T-helper 22 cell (primary cell): ENCODE results near the gene CDK2.
"Not testable (repeated sequence)": the region's sequence is repeated elsewhere in the genome, so short reads cannot be mapped to it uniquely, and the experiment has no call there.

Source experiments
- DNase-seq: peaks from one replicate; pipeline ENCODE4 v3.0.0-alpha.2; 2020; ENCODE audit warnings: low read depth

Gene CDK2

DNA sequence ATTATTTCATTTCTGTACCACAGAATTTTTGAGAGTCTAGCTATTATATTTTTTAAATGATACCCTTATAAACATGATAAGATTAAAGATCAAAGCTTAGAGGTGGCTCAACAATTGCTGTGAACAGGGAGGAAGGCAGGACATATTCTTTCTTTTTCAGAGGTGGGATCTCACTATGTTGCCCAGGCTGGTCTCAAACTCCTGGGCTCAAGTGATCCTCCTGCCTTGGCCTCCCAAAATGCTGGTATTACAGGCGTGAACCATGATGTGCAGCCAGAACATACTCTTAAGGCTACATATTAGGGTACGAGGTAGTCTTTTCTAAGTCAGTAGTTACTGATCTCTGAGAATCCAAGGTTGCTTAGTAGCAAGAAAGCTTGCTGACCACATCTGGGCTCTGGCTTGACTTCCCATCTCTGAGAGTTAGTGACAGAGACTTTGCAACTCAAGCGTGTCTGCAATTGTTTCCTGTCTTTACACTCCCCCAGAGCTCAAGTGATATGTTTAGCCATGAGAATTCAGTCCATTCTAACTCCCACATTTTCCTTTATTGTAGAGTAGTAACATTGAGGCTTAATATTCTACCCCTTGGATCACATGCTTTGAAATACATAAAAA, 15.8 kb downstream of the CDK2 start:
- DNase-seq, result no peak

DNA sequence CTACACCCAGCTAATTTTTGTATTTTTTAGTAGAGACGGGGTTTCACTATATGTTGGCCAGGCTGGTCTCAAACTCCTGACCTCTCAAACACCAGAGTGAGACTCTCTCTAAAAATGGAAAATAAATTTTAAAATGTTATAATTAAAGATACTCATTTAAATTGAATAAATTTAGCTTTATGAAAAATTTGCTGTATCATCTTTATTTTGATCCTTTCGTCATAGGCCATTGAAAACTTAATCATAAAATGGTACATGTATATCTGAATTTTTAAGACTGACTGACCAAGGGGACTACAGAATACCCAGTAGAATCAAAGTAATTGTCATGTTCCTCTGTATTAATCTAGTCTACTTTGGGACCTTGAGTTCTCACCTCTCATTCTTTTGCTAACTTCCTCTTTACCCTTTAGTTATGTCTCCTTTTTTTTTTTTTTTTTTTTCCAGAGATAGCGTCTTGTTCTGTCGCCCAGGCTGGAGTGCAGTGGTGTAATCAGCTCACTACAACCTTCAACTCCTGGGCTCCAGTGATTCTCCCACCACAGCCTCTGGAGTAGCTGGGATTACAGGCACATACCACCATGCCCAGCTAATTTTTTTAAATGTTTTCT, 16.7 kb downstream of the CDK2 start:
- no peak for DNase-seq

DNA sequence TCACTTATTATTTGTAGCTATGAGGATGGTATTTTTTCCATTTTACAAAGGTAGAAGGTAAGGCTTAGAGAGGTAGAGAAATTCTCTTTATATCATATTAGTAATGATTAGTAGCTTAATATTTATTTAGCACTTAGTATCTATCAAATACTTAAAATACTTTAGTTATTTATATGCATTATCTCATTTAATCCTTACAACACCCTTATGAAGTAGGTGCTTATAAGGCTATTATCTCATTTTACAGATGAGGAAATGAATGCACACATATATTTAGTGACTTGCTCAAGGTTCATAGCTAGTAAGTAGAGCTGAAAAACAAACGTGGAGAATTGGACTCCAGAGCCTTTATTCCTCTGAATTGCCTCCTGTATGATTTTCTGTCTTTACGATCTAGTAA, 18.2 kb downstream of the CDK2 start:
- DNase-seq, result no peak

DNA sequence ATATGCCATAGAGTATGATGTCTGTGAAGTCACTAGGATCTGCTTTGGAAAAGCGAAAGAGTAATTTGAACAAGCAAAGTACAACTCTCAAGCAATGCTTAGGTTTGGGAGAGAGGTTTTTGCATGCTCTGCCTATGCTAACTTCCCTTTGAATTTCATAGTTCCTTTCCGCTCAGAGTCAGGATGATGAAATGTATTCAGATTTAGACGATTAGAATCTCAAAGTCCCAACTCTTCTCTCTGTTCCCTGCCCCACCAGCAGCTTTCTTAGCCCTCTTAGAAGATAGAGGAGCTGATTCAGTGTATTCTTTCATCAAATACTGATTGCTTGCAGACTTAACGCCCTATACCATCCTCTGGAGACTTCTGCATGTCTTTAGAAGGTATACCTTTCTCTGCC, 18.7 kb downstream of the CDK2 start:
- no peak for DNase-seq

DNA sequence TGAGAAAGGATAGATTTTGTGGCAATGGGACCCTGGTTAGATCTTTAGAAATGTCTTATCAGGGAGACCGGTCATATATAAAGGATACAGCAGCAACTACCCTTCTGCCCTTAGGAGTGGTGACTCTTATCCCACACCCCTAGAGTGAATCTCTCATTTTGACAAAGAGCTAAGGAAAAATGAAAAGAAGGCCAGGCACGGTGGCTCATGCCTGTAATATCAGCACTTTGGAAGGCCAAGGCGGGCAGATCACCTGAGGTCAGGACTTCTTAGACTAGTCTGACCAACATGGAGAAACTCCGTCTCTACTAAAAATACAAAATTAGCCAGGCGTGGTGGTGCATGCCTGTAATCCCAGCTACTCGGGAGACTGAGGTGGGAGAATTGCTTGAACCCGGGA, 19.3 kb downstream of the CDK2 start:
- not testable (repeated sequence) for DNase-seq

DNA sequence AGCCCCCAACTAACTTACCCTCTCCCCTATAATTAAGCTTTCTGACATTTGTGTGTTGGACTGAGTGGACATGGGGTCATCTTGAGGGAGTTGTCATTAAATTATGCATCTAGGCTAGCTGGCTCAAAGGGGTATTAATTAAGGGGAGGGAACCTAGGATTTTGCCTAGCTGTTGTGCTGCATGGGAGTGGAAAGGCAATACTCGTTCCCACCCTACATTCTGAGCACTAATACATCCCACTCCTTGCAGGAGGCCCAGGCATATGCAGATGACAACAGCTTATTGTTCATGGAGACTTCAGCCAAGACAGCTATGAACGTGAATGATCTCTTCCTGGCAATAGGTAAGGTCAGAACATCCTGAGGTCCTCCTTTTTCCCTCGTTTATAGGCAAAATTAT, 24.5 kb downstream of the CDK2 start:
- DNase-seq, result no peak

DNA sequence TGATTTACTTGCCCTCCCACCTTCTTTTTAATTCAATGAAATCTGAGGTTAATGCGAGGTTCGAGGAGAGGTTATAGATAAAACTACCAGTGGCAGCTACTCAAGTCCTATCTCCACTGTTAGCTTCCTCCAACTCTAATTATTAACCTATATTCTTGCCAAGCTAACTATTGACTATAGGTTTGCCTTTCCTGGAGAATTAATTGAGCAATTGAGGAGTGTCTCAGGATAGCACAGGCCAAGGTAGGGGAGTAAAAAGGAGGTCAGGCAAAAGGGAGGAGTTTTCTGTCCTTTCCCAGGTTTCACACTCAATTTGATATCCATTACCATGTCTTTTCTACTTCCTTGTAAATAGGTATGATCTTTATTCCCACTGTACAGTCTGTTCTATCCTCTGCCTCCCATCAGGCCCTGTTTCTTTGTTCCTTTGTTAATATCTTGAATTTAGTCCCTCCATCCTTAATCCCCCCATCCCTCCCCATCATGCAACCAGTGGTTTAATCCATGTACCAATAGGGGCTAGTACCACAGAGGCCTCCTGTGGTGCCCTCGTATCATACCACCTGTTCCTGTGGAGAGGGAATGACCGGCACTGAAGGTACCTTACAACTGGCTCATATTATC, 26.7 kb downstream of the CDK2 start:
- no peak for DNase-seq

DNA sequence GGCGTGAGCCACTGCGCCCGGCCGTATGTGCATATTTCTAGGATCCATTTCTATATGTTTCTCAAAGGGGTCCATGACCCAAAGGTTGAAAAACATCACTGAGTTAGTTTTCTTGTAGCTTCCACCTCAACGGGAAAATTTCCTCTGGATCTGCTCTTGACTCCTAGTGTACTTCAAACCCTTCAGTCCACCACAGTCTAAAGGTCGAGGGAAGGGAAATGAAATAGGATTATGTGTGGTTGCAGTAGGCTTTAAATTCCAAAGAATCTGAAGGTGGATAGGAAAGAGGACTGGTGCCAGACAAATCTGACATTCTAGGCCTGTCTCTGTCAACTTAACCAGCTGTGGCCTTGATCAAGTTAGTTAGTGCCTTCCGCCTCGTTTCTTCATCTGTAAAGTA, 28.7 kb downstream of the CDK2 start:
- no peak for DNase-seq

DNA sequence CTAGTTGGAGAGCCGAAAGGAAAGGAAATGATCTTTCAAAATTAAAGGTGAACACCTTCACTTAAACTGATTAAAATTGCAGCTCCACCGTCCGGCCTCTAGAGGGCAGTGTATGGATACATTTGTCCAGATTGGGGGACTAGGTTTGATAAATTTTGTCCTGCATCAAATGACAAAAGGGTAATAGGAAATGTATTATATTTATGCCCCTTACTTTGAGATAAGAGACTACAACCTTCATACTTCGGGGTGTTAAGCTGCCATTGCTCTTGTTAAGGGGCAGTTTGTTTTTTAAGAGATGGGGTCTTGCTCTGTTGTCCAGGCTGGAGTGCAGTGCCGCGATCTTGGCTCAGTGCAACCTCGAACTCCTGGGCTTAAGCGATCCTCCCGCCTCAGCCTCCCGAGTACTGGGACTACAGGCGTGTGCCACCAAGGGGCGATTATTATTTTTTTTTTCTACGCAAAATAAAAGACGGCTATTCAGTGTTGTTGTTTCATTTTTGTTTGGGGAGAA, 29.6 kb downstream of the CDK2 start:
- peak; percentile 21 for DNase-seq

DNA sequence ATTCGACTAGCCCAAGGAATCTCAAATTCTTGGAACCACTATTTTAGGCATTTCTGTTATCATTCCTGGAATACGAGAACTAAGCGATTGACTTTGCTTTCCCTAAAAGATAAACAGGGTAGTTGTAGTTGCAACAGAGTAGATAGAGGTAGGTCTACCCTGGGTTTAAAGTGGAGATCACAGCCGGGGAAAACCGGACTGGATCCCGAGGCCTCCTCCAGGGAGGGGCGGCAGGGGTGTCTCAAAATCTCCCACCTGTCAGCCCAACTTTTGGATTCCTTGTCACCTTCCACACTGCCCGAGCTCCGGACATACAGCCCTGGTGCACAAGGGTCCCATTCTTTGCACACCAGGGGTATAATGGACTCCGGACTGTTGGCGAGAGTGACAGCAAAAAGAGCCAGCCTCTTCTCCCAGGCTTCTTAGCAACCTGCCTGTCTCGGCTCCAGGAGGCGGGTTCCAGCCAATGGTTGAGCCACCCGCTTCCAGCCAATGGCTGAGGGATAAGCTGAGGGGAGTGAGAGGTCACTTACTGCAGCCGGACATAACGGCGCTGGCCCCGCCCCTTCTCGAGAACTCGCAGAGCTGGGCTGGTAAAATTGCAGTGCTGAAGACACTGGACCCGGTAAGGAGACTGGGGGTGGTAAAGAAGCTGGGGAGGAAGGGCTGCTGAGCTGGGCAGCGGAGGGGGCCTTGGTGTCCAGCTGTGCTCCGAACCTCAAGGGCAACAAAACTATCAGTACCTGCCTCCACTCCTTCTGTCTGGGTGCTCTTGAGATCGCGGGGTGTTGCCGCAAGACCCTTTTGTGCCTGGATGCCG, 30.3 kb downstream of the CDK2 start, which contains the start of gene SUOX:
TSS of gene SUOX (plus strand) at position 562 of the 820 bp plus-strand sequence. CDS start 4,946 bp downstream, outside the sequence.
- no peak for DNase-seq

DNA sequence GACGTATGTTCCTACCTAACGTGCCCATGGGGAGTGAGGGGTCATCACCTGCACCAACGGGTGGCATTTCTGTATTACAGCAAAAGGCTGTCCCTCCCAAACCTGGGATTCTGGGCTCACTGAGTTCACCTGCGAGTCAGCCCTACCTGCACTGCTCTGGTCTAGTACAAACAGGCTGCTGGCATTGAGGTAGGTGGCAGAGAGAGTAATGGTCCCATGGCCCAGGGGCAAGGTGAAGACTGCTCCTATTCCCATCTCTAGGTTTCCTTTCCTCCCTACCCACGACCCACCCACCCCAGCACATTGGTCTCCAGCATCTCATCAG, 30.9 kb downstream of the CDK2 start:
- no peak for DNase-seq

DNA sequence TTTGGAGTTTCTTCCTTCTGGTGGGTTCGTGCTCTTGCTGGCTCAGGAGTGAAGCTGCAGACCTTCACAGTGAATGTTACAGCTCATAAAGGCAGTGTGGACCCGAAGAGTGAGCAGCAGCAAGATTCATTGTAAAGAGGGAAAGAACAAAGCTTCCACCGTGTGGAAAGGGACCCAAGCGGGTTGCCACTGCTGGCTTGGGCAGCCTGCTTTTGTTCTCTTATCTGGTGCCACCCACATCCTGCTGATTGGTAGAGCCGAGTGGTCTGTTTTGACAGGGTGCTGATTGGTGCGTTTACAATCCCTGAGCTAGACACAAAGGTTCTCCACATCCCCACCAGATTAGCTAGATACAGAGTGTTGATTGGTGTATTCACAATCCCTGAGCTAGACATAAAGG, 32.9 kb downstream of the CDK2 start:
- not testable (repeated sequence) for DNase-seq

DNA sequence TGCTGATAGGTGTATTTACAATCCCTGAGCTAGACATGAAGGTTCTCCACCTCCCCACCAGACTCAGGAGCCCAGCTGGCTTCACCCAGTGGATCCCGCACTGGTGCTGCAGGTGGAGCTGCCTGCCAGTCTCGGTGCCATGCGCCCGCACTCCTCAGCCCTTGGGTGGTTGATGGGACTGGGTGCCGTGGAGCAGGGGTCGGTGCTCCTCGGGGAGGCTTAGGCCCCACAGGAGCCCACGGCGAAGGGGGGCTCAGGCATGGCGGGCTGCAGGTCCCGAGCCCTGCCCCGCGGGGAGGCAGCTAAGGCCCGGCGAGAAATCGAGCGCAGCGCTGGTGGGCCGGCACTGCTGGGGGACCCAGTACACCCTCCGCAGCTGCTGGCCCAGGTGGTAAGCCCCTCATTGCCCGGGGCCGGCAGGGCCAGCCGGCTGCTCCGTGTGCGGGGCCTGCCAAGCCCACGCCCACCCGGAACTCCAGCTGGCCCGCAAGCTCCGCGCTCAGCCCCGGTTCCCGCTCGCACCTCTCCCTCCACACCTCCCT, 33.4 kb downstream of the CDK2 start:
- not testable (repeated sequence) for DNase-seq

DNA sequence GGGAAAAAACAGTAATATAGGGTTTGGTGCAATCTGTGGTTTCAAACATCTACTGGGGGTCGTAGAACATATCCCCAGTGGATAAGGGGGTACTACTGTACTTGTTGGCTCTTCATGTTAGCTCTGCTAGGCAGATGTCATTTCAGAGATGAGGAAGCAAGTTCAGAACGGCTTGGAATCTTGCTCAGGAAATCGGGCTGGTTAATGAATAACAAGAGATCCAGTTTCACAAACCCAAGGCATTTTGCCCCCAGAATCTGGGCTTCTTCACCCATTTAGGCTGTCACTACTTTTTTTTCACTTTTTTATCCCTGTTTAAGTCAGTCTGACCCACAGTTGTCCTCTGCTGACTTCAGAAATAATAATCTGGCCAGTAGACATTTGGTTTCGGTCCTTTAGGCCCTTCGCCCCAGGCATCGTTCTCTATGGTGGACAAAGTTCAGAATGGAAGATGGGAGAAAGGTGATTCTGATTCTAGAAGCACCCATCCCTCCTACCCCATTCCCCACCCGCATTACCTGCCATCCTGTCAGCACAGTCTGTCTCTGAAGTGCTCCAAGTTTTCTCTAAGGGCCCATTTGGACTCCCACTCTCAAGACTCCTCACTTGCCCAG, 35.0 kb downstream of the CDK2 start:
- no peak for DNase-seq

DNA sequence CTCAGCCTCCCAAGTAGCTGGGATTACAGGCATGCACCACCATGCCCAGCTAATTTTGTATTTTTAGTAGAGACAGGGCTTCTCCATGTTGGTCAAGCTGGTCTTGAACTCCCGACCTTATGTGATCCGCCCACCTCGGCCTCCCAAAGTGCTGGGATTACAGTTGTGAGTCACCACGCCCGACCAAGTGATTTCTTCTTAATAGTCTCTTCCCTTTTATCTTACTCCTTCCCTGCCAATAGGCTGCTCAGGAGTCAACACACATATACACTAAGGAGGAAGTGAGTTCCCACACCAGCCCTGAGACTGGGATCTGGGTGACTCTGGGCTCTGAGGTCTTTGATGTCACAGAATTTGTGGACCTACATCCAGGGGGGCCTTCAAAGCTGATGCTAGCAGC, 36.7 kb downstream of the CDK2 start:
- DNase-seq, result not testable (repeated sequence)

DNA sequence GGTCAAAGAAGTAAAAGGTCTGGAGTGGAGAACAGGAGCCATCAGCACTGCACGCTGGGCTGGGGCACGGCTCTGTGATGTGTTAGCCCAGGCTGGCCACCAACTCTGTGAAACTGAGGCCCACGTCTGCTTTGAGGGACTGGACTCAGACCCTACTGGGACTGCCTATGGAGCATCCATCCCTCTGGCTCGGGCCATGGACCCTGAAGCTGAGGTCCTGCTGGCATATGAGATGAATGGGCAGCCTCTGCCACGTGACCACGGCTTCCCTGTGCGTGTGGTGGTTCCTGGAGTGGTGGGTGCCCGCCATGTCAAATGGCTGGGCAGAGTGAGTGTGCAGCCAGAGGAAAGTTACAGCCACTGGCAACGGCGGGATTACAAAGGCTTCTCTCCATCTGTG, 37.6 kb downstream of the CDK2 start:
- no peak for DNase-seq

DNA sequence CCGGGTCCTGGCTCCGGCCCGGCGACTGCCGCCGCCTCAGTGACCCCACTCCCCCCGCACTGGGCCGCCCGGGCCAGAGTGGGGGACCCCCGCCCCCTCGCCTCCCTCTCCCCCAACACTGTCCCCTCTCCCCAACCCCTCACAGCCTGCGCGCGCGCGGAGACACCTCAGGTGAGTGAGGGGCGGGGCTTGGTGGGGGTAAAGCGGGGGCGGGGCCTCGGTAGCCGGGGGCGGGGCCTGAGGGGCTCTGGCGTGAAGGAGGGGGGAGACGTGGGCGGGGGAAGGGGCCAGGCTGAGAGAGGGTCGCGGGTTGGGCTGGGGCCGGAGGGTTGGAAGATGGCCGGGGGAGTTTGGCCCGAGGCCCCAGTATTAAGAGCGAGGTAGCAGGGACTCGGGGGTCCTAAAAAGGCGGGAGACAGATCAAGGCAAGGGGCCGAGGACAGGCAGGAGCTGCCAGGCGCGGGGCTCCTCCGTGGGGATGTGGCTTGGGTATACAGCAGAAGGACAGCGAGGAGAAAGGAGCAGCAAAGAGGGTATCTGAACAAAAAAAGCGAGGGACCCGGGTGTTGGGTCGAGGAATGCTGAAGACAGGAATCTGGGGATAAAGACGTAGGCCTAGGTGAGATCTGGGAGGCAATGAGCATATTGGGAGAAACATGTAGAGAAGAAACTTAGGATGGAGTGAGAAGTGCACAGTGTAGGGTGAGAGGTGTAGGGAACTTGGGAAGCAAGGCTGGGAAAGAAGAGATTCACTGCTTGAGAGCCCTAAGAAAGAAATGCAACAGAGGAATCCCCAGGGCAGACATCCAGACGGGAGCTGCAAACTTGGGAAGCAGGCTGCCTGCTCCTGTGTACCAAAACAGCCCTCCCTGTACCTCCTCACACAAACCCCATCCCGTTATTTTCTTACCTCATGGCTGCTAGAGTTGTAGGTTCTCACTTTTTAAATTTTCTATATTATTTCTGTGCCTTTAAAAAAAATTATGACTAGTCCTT, 41.2 kb downstream of the CDK2 start:
- peak; percentile 58 for DNase-seq

DNA sequence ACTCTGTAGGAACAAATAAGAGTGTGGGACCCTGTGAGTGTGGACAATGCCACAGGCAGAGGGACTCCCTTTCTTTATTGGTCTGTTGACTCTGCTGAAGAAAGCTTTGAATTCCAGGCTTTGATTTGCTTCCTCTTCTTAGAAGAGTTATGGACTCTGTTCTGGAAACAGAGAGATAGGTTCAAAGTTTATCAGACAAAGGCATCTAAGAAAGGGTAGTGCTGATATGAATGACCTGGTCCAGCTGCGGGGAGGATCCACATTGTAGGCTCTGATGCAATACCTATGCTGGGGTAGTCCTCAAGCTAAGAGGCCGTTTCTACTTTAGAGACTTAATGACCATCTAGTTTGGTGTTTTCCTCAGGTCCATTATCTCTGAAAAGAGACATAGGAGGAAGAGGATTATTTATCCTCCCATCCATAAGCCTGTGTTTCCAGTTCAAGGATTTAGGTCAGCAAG, 43.5 kb downstream of the CDK2 start:
- DNase-seq, result no peak

DNA sequence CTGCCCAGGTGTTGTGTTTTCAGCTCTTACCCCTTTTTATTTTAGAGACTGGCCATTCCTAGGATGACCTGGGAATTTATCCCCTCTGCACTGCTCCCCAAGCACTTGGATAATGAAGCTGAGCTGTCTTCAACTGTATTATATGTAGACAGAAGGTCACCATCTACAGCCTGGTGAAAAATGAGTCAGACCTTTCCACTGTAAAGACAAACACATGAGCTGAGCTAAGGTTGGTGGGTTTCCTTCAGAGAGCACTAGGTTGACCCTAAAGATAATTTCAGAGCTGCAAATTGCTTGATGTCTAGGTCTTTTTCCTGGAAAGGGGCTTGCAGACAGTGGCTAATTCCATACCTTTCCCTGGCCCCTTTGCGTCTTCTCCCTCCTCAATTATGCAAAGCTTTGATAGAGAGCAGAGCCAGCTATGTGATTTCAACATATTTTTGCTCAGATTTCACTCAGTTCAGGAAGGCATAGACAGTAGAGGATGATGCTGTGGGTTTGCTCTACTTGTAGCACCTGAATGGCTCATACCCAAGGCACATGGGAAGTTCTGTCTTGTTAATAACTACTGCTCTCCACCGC, 45.0 kb downstream of the CDK2 start:
- no peak for DNase-seq

DNA sequence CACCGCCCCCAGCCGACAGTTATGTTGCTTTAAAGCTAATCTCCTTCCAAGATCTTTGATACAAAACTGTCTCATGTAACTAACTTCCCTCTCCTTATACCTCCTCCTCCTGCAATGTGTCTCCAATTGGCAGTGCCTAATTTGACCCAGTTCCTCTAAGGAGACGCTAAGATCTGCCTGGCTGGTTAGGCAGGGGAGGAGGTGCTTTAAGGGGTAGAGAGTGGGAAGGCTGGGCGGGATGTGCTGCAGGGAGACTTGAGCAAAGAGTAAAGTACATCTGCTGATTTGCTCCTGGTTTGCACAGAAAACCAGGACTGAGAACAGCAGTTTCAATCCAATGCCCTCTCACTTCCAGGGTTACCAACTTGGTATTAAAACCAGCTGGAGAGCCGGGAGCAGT, 46.9 kb downstream of the CDK2 start:
- no peak for DNase-seq
